ENCODE measurements around the gene PTPRM. TPM values are rescaled to one million over a fixed set of nuclear protein-coding genes. Genes with fewer than 3 reads are reported as not detected.

Gene PTPRM
- total RNA-seq, 1 donor from 2014 or later, result 13.9 TPM

GRCh38 chr18:7603259-7604000 lies 36.3 kb downstream of the PTPRM start:
- Histone ChIP-seq H3K4me1 (peaks cover 46% of the 10 kb centered on the region), H3K4me3 (no peak overlapping the region), H3K27ac (no peak overlapping the region), H4K20me1 (ENCODE audit: low read depth) (peaks cover 4% of the 10 kb centered on the region), H3K9me3 (ENCODE audit: low read depth) (no peaks in the 10 kb centered on the region), H3K36me3 (no peaks in the 10 kb centered on the region), H3K9ac (no peak overlapping the region), H3K4me2 (peak overlapping the region; percentile 71), H2AFZ (replicated peaks) (no peak overlapping the region), H3K27me3 (no peaks in the 10 kb centered on the region), H3K79me2 (ENCODE audit: low read depth) (no peaks in the 10 kb centered on the region), H3F3A (ENCODE audit: low read depth) (peaks cover 24% of the 10 kb centered on the region)
- no peak overlapping the region for H3K27ac Mint-ChIP-seq
- H3K36me3 Mint-ChIP-seq, result peaks cover 10% of the 10 kb centered on the region
- peak; percentile 65 for DNase-seq (ENCODE audit: low spot score)
- peaks cover 5% of the 10 kb centered on the region for H3K27me3 Mint-ChIP-seq (ENCODE audit: insufficient read depth, low read depth)
- H3K4me3 Mint-ChIP-seq, result no peak overlapping the region
- TF ChIP-seq CTCF (IDR thresholded peaks at IDR 0.05), result no peak
- TF ChIP-seq EZH2phosphoT487 (IDR thresholded peaks at IDR 0.05), result no peak
- no peak for TF ChIP-seq EZH2 (IDR thresholded peaks at IDR 0.05)
- peaks cover 9% of the 10 kb centered on the region for H3K9me3 Mint-ChIP-seq
- peaks cover 53% of the 10 kb centered on the region for H3K4me1 Mint-ChIP-seq

- H3K4me1 Mint-ChIP-seq, result peaks cover 59% of the 10 kb centered on the region
- Histone ChIP-seq H3K9me3 (ENCODE audit: low read depth) (no peaks in the 10 kb centered on the region), H3K27me3 (no peaks in the 10 kb centered on the region), H3K4me3 (no peak overlapping the region), H3K36me3 (no peaks in the 10 kb centered on the region), H3K4me2 (peak overlapping the region; percentile 71), H3K27ac (peak overlapping the region; percentile 13), H3K79me2 (ENCODE audit: low read depth) (no peaks in the 10 kb centered on the region), H3F3A (ENCODE audit: low read depth) (peaks cover 24% of the 10 kb centered on the region), H3K4me1 (peaks cover 44% of the 10 kb centered on the region), H3K9ac (no peak overlapping the region), H2AFZ (replicated peaks) (no peak overlapping the region), H4K20me1 (ENCODE audit: low read depth) (peaks cover 4% of the 10 kb centered on the region)
- H3K36me3 Mint-ChIP-seq, result peaks cover 10% of the 10 kb centered on the region
- no peak for DNase-seq (ENCODE audit: low spot score)
- peaks cover 5% of the 10 kb centered on the region for H3K27me3 Mint-ChIP-seq (ENCODE audit: insufficient read depth, low read depth)
- no peak for TF ChIP-seq EZH2phosphoT487 (IDR thresholded peaks at IDR 0.05)
- TF ChIP-seq CTCF (IDR thresholded peaks at IDR 0.05), result no peak
- TF ChIP-seq EZH2 (IDR thresholded peaks at IDR 0.05), result no peak
- peaks cover 9% of the 10 kb centered on the region for H3K9me3 Mint-ChIP-seq
- no peak overlapping the region for H3K4me3 Mint-ChIP-seq
- H3K27ac Mint-ChIP-seq, result peak overlapping the region; percentile 10
Measured at GRCh38 chr18:7604361-7604760, 37.2 kb downstream of the PTPRM start.

- H2AFZ ChIP-seq (replicated peaks), result no peak overlapping the region
- peaks cover 5% of the 10 kb centered on the region for H3K27me3 Mint-ChIP-seq (ENCODE audit: insufficient read depth, low read depth)
- no peak overlapping the region for H3K27ac ChIP-seq
- TF ChIP-seq CTCF (IDR thresholded peaks at IDR 0.05), result no peak
- TF ChIP-seq EZH2phosphoT487 (IDR thresholded peaks at IDR 0.05), result no peak
- no peak for TF ChIP-seq EZH2 (IDR thresholded peaks at IDR 0.05)
- H3K36me3 ChIP-seq, result no peaks in the 10 kb centered on the region
- no peaks in the 10 kb centered on the region for H3K27me3 ChIP-seq
- H3K79me2 ChIP-seq (ENCODE audit: low read depth), result no peaks in the 10 kb centered on the region
- no peaks in the 10 kb centered on the region for H3K9me3 ChIP-seq (ENCODE audit: low read depth)
- no peak overlapping the region for H3K9ac ChIP-seq
- H3K4me3 Mint-ChIP-seq, result no peak overlapping the region
- DNase-seq (ENCODE audit: low spot score), result no peak
- H3K4me3 ChIP-seq, result no peak overlapping the region
- H3K27ac Mint-ChIP-seq, result no peak overlapping the region
- H3K4me1 Mint-ChIP-seq, result peaks cover 53% of the 10 kb centered on the region
- peaks cover 24% of the 10 kb centered on the region for H3F3A ChIP-seq (ENCODE audit: low read depth)
- peaks cover 4% of the 10 kb centered on the region for H4K20me1 ChIP-seq (ENCODE audit: low read depth)
- H3K4me2 ChIP-seq, result no peak overlapping the region
- peaks cover 44% of the 10 kb centered on the region for H3K4me1 ChIP-seq
- H3K36me3 Mint-ChIP-seq, result no peaks in the 10 kb centered on the region
- H3K9me3 Mint-ChIP-seq, result no peaks in the 10 kb centered on the region
Measured at GRCh38 chr18:7605705-7606104, 38.6 kb downstream of the PTPRM start.

Data from neural progenitor cell (in vitro differentiated cells).